Activated CD4-positive, CD25-positive, alpha-beta regulatory T cell treated with anti-CD3 and anti-CD28 coated beads, Interleukin-2, amount 50 U/mL, for 16 hours (primary cell): Measurements from ENCODE around the gene MCM9.
A peak's percentile ranks its signal among the peaks of the same experiment; 100 is the strongest.
"Not testable (repeated sequence)": the region's sequence is repeated elsewhere in the genome, so short reads cannot be mapped to it uniquely, and the experiment has no call there.

ENCODE experiments used
- DNase-seq: peaks from one replicate; pipeline ENCODE4 v3.0.0-alpha.2; 2020; ENCODE audit warnings: low read depth, low spot score

MCM9 gene

DNA sequence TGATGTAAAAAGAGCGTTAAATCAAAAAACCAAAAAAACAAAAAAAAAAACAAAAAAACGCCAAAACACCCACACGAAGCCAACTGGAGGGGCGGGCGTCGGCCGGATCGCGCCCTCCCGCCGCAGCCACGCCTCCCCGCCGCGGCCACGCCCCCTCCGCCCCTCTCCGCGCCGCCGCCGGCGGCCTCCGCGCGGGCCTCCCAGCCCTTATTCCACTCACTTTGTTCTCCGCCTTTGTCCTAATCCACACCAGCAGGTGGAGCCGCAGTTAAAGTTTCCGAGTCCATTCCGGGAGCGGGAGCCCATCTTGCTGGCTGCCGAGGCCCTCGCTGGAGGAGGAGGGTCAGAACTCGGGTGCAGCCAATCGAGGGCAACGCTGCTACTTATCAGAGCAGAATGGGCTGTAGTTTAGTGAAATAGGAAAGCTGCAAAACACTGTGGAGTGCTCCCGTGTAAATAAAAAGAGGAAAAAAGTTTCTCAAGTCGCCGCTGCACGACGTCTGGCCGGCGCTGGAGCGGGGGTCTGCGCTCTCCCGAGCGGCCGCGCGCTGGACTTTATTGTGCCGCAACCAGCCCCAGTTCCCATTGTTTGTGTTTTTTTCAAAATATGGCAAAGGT, 41.0 kb downstream of the MCM9 start, which contains the start of gene ASF1A:
Gene ASF1A, plus strand, starts transcription at position 346 of the 618 bp plus-strand sequence. Its CDS starts 262 bp downstream, at position 608.
- peak; percentile 92 for DNase-seq

DNA sequence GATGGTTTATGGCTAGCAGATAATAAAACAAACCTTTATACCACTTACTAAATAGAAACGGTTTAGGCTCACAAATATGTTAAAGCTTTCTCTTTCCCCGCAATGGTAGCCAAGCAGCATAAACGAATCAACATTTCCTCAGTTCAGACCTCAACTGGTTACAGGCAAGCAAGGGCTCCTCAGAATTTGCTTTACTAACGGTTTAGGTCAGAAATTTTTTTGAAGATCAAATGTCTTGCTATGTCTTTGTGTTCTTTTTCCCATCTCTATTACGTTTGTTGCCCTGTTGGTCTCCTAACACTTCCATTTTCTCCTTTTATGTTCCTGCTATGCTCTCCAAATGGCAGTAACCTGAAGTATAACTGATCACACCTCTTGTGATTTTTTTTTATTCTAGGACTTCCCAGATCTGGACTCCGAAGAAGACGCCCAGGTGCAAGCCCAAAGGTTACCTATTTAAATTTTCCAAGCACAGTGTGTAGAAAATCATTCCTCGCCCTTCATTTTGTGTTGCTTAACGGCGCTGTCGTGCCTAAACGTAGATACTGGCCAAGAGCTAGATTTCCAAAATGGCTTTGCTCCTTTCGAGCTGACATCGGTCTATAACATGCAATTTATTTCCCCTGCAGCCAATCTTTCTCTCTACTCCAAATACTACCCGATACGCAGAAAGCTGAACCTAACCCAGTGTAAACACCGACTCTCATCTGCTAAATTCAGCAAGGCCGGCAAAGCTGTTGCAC, 41.7 kb downstream of the MCM9 start:
- no peak for DNase-seq

DNA sequence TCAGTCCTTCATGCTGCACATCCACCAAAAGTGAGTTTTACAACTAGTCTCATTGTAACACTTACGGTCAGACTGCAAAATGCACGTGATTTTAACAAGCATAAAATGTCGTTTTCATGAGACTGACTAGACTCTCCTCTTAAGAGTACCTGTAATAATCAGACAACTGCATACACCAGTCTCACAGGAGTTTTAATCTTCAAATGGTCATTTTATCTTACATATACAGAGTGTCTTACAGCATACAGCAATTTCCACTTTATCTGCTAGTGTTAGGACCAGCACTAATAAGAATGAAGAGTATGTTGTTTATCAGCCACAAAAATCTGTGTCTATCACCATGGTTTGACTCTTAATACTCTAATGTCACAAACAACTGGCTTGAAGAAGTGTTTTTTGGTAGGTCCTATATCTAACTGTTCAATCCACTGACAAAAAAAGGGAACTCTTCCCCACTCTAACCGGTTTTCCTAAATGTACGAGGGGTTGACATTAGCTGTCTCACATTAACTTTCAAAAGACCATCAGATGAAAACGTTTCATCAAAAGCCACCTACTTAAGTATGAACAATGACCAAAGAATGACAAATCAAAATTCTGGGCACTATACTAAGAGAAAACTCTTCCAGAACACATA, 42.5 kb downstream of the MCM9 start:
- no peak for DNase-seq

DNA sequence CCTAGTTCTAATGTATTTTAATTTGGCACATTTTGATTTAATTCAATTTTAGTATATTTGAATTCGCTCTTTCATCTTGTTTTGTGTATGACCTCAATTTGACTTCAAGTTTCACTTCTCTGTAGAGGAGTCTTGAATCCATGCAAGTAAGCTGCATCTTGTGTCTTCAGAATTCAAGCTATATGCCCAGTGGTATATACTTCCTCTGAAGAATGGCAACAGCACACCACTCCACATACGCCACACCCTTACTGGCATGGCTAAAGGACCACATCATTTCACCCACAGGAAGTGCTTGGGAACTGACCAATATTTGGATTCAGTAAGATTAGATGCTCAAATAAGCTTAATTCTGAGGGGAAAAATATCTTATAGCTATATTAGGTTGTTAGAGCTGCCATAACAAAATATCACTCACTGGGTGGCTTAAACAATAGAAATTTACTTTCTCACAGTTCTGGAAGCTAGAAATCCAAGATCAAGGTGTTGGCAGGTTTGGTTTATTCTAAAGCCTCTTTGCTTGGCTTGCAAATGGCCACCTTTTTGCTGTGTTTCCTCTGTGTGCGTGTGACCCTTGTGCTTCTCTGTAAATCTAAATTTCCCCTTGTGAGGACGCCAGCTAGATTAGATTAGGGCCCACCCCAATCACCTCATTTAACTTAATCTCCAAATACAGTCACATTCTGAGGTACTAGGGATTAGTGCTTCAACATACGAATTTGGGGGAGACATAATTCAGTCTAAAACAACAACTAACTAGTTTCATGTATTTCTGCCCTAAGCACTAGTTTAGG, 43.8 kb downstream of the MCM9 start:
- no peak for DNase-seq

DNA sequence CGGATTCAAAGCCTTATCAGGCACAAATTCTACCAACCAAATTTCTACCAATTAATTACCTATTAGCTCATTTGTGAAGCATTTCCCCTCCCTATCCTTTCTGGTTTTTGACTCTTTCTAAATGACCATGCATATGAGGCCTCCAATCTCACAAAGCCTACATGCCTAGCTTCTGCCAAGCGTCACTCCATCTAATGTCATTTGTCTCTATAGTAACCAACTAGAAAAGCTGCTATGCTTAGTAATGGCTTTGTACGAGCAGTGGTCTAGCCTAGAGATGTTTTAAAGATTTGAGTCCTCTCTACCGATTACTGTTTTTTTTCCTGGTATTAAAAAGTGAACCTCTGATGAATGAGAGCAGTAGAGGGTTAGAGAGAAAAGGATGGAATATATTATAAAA, 45.8 kb downstream of the MCM9 start:
- no peak for DNase-seq

DNA sequence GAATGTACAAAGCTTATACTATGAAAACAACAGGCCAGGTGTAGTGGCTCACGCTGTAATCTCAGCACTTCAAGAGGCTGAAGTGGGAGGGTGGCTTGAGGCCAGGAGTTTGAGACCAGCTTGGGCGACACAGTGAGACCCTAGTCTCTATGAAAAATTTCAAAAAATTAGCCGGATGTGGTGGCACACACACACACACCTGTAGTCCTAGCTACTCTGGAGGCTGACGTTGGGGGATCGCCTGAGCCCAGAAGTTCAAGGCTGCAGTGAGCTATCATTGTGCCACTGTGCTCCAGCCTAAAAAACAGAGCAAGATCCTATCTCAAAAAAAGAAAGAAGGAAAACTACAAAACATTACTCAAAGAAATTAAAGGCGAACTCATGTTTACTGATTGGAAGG, 48.3 kb downstream of the MCM9 start:
- no peak for DNase-seq

DNA sequence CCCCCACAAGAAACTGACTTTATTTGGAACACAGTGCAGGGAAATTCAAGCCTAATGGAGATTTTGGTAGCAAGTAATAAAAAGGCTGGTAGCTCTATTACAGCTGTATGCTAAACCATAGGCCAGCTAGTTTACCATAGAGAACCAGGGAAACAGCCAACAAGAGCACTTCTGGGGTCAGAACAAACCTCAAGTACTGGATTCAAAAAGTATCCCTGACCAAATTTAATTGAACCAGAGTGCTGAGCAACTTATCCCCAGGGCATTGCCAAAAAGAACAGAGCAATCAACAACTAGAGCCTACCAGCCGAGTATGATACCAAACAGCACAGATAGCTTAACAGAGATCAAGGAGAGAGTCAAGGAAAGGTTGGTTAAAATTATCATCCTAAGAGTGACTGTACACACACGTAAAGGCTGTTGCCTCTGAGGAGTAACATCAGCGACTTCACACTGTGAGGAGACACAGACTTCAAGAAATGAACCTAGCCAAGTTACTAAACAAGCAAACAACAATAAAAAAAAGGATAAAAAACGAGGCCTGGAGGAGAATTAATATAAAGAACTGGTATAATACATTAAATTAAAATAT, 52.5 kb downstream of the MCM9 start:
- no peak for DNase-seq

DNA sequence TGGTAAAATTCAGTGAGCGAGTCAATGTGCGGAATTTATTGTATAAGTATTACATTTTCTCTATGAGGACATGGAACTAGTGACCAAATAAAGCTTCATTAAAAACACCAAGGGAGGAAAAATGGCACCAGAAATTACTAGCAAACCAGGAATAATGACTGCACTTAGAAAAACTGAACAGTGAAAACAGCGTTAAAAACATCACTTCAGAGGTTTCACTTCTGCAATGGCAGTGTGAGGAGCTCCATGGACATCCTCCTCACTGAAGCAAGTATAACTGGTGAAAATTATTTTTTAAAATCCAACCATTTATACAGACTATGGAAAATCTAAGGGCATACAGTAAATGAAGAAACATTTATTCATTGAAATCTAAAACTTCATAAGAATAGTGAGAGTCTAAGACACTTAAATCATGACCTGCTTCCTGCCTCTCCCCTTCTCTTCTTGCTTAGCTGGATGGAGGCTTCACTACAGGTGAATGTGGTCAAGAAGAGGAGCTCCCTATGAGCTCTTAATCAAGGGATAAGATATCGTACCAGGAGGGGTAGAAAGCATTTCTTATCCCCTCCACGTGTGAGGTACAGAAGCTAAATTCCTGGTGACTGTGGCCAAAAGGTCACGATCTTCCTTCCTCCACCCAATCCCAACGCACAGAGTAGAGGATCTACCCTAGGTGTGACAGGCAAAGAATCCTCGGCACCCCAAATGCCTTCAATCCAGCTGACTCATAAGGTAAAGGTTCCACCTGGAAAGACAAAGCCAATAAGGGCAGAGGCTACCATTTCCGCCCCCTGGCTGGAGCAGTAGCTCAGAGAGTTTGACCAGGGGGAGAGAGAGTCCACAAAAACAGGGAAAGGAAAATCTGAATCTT, 53.3 kb downstream of the MCM9 start:
- DNase-seq, result no peak

DNA sequence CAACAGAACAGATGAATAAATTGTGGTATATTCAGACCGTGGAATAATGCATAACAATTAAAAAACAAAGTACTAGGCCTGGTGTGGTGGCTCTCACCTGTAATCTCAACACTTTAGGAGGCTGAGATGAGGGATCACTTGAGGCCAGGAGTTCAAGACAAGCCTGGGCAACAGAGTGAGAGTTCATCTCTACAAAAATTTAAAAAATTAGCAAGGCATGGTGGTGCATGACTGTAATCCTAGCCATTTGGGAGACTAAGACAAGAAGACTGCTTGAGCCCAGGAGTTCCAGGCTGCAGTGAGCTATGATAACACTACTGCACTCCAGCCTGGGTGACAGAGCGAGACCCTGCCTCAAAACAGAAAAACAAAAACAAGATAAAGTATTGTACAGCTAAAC, 57.2 kb downstream of the MCM9 start:
- no peak for DNase-seq

DNA sequence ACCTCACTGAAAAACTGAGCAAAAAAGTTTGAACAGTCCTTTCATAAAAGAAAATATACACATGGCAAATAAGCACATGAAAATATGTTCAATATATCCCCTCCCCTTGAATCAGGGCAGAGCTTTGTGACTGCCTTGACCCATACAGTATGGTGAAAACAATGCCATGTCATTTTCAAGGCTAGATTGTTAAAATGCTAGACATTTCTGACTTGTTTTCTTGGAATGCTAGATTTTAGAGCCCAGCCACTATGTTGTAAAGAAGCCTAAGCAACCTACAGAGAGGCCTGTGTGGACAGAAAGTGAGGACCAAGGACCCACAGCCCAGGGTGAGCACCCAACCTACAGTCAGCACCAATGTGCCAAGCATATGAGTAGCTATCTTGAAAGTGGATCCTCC, 58.1 kb downstream of the MCM9 start:
- no peak for DNase-seq

DNA sequence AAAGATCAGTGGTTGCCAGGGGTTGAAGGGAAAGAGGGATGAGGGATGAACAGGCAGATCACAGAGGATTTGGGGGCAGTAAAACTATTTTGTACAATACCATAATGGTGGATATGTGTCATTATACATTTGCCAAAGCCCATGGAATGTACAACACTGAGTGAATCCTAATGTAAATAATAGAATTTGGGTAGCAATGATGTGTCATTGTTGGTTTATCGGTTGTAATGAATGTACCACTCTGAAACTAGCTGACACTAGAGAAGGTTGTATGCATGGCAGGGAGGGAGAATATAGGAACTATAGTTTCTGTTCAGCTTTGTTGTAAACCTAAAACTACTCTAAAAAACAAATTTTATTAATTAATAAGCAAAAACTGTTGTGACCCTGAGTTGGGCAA, 58.8 kb downstream of the MCM9 start:
- no peak for DNase-seq

DNA sequence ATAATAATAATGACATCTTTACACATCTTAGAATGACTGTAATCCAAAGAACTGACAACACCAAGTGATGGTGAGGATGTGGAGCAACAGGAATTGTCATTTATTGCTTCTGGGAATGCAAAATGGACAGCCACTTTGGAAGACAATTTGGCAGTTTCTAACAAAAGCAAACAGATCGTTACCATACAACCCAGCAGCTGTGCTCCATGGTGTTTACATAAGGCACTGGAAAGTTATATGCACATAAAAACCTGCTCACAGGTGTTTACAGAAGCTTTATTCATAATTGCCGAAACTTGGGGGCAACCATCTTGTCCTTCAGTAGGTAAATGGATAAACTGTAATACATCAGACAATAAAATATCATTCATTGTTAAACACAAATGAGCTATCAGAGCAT, 59.3 kb downstream of the MCM9 start:
- no peak for DNase-seq

DNA sequence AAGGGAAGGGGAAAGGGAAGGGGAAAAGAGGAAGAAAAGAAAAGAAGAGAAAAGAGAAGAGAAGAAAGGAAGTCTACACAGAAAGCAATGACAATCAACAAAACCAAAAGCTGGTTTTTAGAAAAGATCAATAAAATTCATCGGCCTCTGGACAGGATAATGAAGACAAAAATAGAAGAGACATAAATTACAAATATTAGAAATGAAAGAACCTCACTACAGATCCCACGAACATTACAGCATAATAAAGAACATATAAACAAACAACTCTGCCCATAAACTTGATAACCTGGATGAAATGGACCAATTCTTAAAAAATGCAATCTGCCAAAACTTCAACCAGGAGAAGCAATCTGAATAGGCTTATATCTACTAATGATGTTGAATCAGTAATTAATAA, 61.7 kb downstream of the MCM9 start:
- DNase-seq, result no peak

DNA sequence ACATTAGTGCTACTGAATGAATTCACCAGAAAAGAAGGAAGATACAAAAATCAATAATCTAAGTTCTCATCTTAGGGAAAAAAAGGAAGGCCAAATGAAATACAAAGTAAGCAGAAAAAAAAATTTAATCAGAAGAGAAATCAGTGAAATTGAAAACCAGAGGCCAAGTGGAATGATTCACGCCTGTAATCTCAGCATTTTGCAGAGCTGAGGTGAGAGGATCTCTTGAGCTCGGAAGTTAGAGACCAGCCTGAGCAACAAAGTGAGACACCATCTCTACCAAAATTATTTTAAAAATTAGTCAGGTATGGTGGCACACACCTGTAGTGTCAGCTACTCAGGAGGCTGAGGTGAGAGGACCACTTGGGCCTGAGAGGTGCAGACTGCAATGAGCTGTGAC, 62.2 kb downstream of the MCM9 start:
- no peak for DNase-seq

DNA sequence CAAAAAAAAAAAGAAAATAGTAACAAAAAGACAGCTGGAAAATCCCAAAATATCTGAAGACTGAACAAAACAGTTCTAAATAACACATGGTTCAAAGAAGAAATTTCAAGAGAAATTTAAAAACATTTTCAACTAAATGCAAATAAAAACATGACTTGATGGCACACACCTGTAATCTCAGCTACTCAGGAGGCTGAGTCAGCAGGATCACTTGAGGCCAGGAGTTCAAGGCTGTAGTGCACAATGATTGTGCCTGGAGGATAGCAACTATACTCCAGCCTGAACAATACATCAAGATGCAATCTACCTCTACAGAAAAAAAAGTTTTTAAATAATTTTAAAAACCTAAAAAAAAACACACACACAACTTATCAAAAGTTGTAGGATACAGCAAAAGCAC, 62.6 kb downstream of the MCM9 start:
- no peak for DNase-seq

DNA sequence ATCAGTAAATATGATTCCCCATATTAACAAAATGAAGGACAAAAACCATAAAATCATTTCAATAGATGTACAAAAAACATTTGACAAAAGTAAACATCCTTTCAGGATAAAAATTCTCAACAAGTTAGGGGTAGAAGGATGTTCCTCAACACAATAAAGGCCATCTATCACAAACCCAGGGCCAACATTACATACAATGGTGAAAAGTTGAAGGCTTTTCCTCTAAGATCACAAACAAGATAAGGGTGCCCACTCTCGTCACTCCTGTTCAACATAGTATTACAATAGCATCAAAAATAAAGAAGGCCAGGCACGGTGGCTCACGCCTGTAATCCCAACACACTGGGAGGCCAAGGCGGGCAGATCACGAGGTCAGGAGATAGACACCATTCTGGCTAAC, 63.6 kb downstream of the MCM9 start:
- no peak for DNase-seq

DNA sequence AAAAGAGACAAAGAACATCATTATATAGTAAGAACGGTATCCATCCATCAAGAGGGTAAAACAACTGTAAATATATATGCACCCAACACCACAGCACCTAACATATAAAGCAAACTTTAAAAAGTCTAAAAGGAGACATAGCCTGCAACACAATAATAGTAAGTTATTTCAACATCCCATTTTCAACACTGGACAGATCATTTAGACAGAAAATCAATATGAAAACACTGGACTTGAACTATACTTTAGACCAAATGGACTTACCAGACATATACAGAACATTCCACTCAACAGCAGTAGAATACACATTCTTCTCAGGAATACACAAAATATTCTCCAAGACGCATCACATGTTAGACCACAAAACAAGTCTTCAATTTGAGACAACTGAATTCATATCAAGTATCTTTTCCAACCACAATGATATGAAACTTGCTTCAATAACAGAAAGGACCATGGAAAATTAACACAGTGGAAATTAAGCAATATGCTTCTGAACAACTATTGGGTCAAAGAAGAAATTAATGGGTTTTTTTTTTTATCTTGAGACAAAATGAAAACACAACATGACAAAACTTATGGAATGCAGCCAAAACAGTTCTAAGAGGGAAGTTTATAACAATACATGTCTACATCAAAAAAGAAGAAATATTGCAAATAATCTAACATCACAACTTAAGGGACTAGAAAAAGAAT, 64.9 kb downstream of the MCM9 start:
- DNase-seq, result no peak

DNA sequence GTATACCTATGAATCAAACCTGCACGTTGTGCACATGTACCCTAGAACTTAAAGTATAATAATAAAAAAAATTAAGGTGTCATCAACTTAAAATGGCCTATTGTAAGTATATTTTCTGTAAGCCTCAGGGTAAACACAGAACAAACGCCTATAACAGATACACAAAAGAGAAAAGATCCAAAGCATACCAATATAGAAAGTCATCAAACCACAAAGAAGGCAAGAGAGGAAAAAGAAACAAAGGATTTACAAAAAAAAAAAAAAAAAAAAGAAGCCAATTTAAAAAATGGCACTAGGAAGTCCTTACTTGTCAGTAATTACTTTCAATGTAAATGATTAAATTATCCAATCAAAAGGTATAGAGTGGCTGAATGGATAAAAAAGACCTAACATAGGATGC, 65.6 kb downstream of the MCM9 start:
- DNase-seq, result no peak

DNA sequence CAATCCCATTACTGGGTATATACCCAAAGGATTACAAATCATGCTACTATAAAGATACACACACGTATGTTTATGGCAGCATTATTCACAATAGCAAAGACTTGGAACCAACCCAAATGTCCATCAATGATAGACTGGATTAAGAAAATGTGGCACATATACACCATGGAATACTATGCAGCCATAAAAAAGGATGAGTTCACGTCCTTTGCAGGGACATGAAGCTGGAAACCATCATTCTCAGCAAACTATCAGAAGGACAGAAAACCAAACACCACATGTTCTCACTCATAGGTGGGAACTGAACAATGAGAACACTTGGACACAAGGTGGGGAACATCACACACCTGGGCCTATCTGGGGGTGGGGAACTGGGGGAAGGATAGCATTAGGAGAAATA, 66.1 kb downstream of the MCM9 start:
- not testable (repeated sequence) for DNase-seq

DNA sequence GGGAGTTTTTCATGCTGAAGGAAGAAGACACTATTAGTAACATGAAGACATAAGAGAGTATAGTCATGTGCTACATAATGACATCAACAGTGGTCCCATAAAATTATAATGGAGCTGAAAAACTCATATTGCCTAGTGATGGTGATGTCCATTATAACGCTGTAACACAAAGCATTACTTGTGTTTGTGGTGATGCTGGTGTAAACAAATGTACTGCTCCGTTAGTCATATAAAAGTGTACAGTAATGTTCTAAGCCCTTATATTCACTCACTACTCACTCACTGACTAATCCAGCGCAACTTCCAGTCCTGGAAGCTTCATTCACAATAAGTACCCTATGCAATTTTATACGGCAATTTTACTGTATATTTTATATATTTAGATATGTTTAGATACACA, 67.8 kb downstream of the MCM9 start:
- no peak for DNase-seq

DNA sequence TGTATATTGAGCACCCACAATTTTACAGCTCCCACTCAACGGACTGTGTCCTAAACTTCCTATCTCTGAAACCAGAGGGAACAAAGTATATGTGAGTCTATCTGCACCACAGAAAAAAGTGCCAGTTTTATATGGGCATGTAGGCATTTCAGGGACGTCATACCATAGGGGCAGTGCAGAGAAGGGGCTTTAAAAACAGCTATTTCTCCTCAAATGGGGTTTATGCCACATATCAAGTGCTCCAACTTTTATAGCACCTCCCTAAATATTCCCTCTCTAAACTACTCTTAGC, 69.9 kb downstream of the MCM9 start:
- DNase-seq, result no peak
